Urothelium cell line (cell line): Measurements from ENCODE around the gene IGF2BP2.
"Not testable (repeated sequence)": the region's sequence is repeated elsewhere in the genome, so short reads cannot be mapped to it uniquely, and the experiment has no call there.

Experiments
- DNase-seq: peaks from one replicate; pipeline ENCODE4 v3.0.0; 2011; ENCODE audit warnings: low spot score, mixed read lengths
- FAIRE-seq: peaks from 2 replicates; lab custom pipeline; 2011; peaks lifted over from hg19 to GRCh38; lab: Jason Lieb, UNC

IGF2BP2 gene

GRCh38 chr3:185825006-185825638, at the start of gene IGF2BP2:
IGF2BP2 (minus strand) TSS chr3:185825042; CDS start chr3:185824960, 82 bp downstream.
- peak; percentile 88 for DNase-seq
- FAIRE-seq: no peak

- no peak for DNase-seq
- no peak for FAIRE-seq
These were observed 49.3 kb upstream of the IGF2BP2 start for GRCh38 chr3:185874119-185874518.

- no peak for FAIRE-seq
- DNase-seq: no peak
These were observed 42.8 kb upstream of the IGF2BP2 start for GRCh38 chr3:185867650-185868049.

- DNase-seq (no peak), FAIRE-seq (no peak)
These were observed 42.2 kb upstream of the IGF2BP2 start for GRCh38 chr3:185866995-185867394.

GRCh38 chr3:185866555-185866954, 41.7 kb upstream of the IGF2BP2 start:
- FAIRE-seq: no peak

GRCh38 chr3:185865247-185865646, 40.4 kb upstream of the IGF2BP2 start:
- no peak for FAIRE-seq
- no peak for DNase-seq

More at GRCh38 chr3:185866555-185866954, 41.7 kb upstream of the IGF2BP2 start:
- DNase-seq: no peak

GRCh38 chr3:185864767-185865166, 39.9 kb upstream of the IGF2BP2 start:
- FAIRE-seq (no peak), DNase-seq (no peak)

GRCh38 chr3:185862920-185863319, 38.1 kb upstream of the IGF2BP2 start:
- no peak for FAIRE-seq

GRCh38 chr3:185859294-185859972, 34.6 kb upstream of the IGF2BP2 start:
- DNase-seq (no peak), FAIRE-seq (no peak)

More at GRCh38 chr3:185862920-185863319, 38.1 kb upstream of the IGF2BP2 start:
- DNase-seq: no peak

GRCh38 chr3:185858502-185859225, 33.8 kb upstream of the IGF2BP2 start:
- no peak for FAIRE-seq
- no peak for DNase-seq

- no peak for FAIRE-seq
- no peak for DNase-seq
These were observed 32.4 kb upstream of the IGF2BP2 start for GRCh38 chr3:185857208-185857607.

GRCh38 chr3:185856652-185857051, 31.8 kb upstream of the IGF2BP2 start:
- DNase-seq (no peak), FAIRE-seq (no peak)

GRCh38 chr3:185853771-185854170, 28.9 kb upstream of the IGF2BP2 start:
- not testable (repeated sequence) for FAIRE-seq, DNase-seq

- FAIRE-seq (no peak), DNase-seq (no peak)
These were observed 27.8 kb upstream of the IGF2BP2 start for GRCh38 chr3:185852635-185853034.

- FAIRE-seq: no peak
- no peak for DNase-seq
These were observed 27.1 kb upstream of the IGF2BP2 start for GRCh38 chr3:185851959-185852358.

- DNase-seq (no peak), FAIRE-seq (no peak)
These were observed 26.2 kb upstream of the IGF2BP2 start for GRCh38 chr3:185851046-185851445.

GRCh38 chr3:185847506-185847905, 22.7 kb upstream of the IGF2BP2 start:
- DNase-seq: no peak
- FAIRE-seq: no peak

- DNase-seq (no peak), FAIRE-seq (no peak)
These were observed 21.2 kb upstream of the IGF2BP2 start for GRCh38 chr3:185846037-185846436.

GRCh38 chr3:185844051-185844450, 19.2 kb upstream of the IGF2BP2 start:
- no peak for DNase-seq
- FAIRE-seq: no peak

GRCh38 chr3:185843635-185844034, 18.8 kb upstream of the IGF2BP2 start:
- no peak for DNase-seq
- no peak for FAIRE-seq

- no peak for FAIRE-seq
- no peak for DNase-seq
These were observed 18.3 kb upstream of the IGF2BP2 start for GRCh38 chr3:185843126-185843525.

- FAIRE-seq (no peak), DNase-seq (no peak)
These were observed 17.4 kb upstream of the IGF2BP2 start for GRCh38 chr3:185842241-185842640.
